IMR-90 (cell line): ENCODE results near the gene COL23A1. TPM values are rescaled to one million over a fixed set of nuclear protein-coding genes. Genes with fewer than 3 reads are reported as not detected.

Experiments
- ATAC-seq: fragments of 200-7000 bp; cut with Tn5 transposase; 2 replicates; pipeline ENCODE4 v1.9.1; 2020; ENCODE audit warnings: low read depth, mild to moderate bottlenecking, moderate library complexity
- BruUV-seq: library from RNA; stranded (reverse); fragments of 400-500 nt; replicated peaks from 2 replicates; lab custom pipeline; 2021; lab: Mats Ljungman, UMichigan
- CTCF ChIA-PET: fragments of 300-600 bp; formaldehyde crosslinking; extraction: SDS; loops from one replicate; lab custom pipeline; 2021; ENCODE audit warnings: antibody characterized with exemption; lab: Yijun Ruan, JAX
- POLR2A ChIA-PET: fragments of 300-600 bp; sonication (Branson Sonifier 250); formaldehyde crosslinking; loops from one replicate; lab custom pipeline; 2022; ENCODE audit warnings: antibody characterized with exemption; ENCODE audit not compliant: unreplicated experiment; lab: Charles Lee
- DNase-seq: peaks from one replicate; pipeline ENCODE4 v3.0.0; 2013
- H2AFZ ChIP-seq: replicated peaks from 2 replicates; pipeline ENCODE3; 2013; ENCODE audit warnings: low read length, mild to moderate bottlenecking; ENCODE audit not compliant: poor library complexity
- H2AK5ac ChIP-seq: 2 replicates; pipeline ENCODE4 v1.6.1; 2013; ENCODE audit warnings: low read depth, low read length, inconsistent platforms
- H2AK9ac ChIP-seq: replicated peaks from 2 replicates; pipeline ENCODE3; 2013; ENCODE audit warnings: mild to moderate bottlenecking, low read depth, low read length, moderate library complexity; ENCODE audit not compliant: poor library complexity
- H2BK120ac ChIP-seq: 2 replicates; pipeline ENCODE4 v1.6.1; 2013; ENCODE audit warnings: low read depth, low read length, inconsistent platforms
- H2BK15ac ChIP-seq: 3 replicates; pipeline ENCODE4 v1.6.1; 2013; ENCODE audit warnings: low read depth, low read length, inconsistent platforms
- H2BK20ac ChIP-seq: 2 replicates; pipeline ENCODE4 v1.6.1; 2013; ENCODE audit warnings: low read depth, mild to moderate bottlenecking, inconsistent platforms, low read length, moderate library complexity
- H2BK5ac ChIP-seq: 2 replicates; pipeline ENCODE4 v1.6.1; 2013; ENCODE audit warnings: mild to moderate bottlenecking, low read depth, low read length, inconsistent platforms; ENCODE audit not compliant: poor library complexity, severe bottlenecking
- H3K14ac ChIP-seq: replicated peaks from 2 replicates; pipeline ENCODE4 v1.6.1; 2013; ENCODE audit warnings: low read depth, low read length, inconsistent platforms
- H3K18ac ChIP-seq: 2 replicates; pipeline ENCODE4 v1.6.1; 2013; ENCODE audit warnings: low read depth, low read length, control low read depth
- H3K23ac ChIP-seq: 2 replicates; pipeline ENCODE4 v1.6.1; 2013; ENCODE audit warnings: low read depth, low read length, inconsistent platforms
- H3K27ac ChIP-seq: 2 replicates; pipeline ENCODE4 v1.5.1; 2013; ENCODE audit warnings: mild to moderate bottlenecking, control low read depth, low read length; ENCODE audit not compliant: insufficient read depth
- H3K27me3 ChIP-seq: 2 replicates; pipeline ENCODE4 v1.6.1; 2013; ENCODE audit warnings: low read length; ENCODE audit not compliant: control insufficient read depth, insufficient read depth
- H3K36me3 ChIP-seq: 2 replicates; pipeline ENCODE4 v1.6.1; 2013; ENCODE audit warnings: low read length, mixed read lengths; ENCODE audit not compliant: control insufficient read depth, insufficient read depth
- H3K4ac ChIP-seq: 2 replicates; pipeline ENCODE4 v1.6.1; 2013; ENCODE audit warnings: low read depth, low read length, inconsistent platforms
- H3K4me1 ChIP-seq: 2 replicates; pipeline ENCODE4 v1.6.1; 2013; ENCODE audit warnings: low read length, mixed read lengths; ENCODE audit not compliant: control insufficient read depth, insufficient read depth
- H3K4me2 ChIP-seq: 2 replicates; pipeline ENCODE4 v1.6.1; 2013; ENCODE audit warnings: low read depth, mild to moderate bottlenecking, control low read depth, low read length, moderate library complexity
- H3K4me3 ChIP-seq: 2 replicates; pipeline ENCODE4 v1.5.1; 2013; ENCODE audit warnings: low read depth, mild to moderate bottlenecking, control low read depth, low read length, moderate library complexity; ENCODE audit not compliant: insufficient read depth
- H3K56ac ChIP-seq: 2 replicates; pipeline ENCODE4 v1.6.1; 2013; ENCODE audit warnings: low read length, inconsistent platforms; ENCODE audit not compliant: insufficient read depth; ENCODE audit errors: extremely low read depth
- H3K79me1 ChIP-seq, 2 experiments: 2 replicates each; pipeline ENCODE4 v1.6.1; 2013; ENCODE audit warnings: low read length in 2 of 2, inconsistent platforms in 1 of 2, low read depth in 1 of 2
- H3K9ac ChIP-seq: 2 replicates; pipeline ENCODE4 v1.6.1; 2013; ENCODE audit warnings: low read depth, low read length, control low read depth
- H3K9me1 ChIP-seq: 2 replicates; pipeline ENCODE4 v1.6.1; 2013; ENCODE audit warnings: low read length, inconsistent platforms; ENCODE audit not compliant: insufficient read depth
- H3K9me3 ChIP-seq: 2 replicates; pipeline ENCODE4 v1.6.1; 2013; ENCODE audit warnings: low read length; ENCODE audit not compliant: control insufficient read depth, insufficient read depth
- H4K20me1 ChIP-seq: 2 replicates; pipeline ENCODE4 v1.6.1; 2013; ENCODE audit warnings: low read length, inconsistent platforms; ENCODE audit not compliant: insufficient read depth
- H4K5ac ChIP-seq: 2 replicates; pipeline ENCODE4 v1.6.1; 2013; ENCODE audit warnings: mild to moderate bottlenecking, low read depth, low read length, control low read depth
- H4K8ac ChIP-seq, 2 experiments: 2 replicates each; pipeline ENCODE4 v1.6.1; 2013; ENCODE audit warnings: low read depth in 2 of 2, low read length in 2 of 2, control low read depth in 1 of 2, inconsistent platforms in 1 of 2
- H4K91ac ChIP-seq: 2 replicates; pipeline ENCODE4 v1.6.1; 2013; ENCODE audit warnings: low read depth, low read length, inconsistent platforms; ENCODE audit not compliant: insufficient read depth
- MAFK ChIP-seq: IDR thresholded peaks from 2 replicates; pipeline ENCODE4 v1.6.1; 2012; ENCODE audit warnings: low read depth, low read length, improper control_type of control experiment
- SMC3 ChIP-seq: fragments of 150-350 bp; IDR thresholded peaks from 2 replicates; pipeline ENCODE4 v1.6.1; 2016; ENCODE audit warnings: low read depth, mild to moderate bottlenecking, antibody characterized with exemption, low read length, moderate library complexity
- WGBS, 2 experiments: methylation state at CpG; one replicate each; pipeline versions ENCODE4 v1.1.5 to v1.1.7; 2013; ENCODE audit warnings: missing lambda C conversion rate in 2 of 2; ENCODE audit not compliant: insufficient read length in 1 of 2; ENCODE audit errors: extremely low coverage in 2 of 2; 5-methylcytosine and 5-hydroxymethylcytosine counted together
- dilution Hi-C: fragments of 300-500 bp; cut with HindIII; formaldehyde crosslinking; loops from one replicate; pipeline ENCODE4 v1.14.3; 2018; ENCODE audit warnings: low sequenced_read_pairs; ENCODE audit not compliant: unreplicated experiment
- in situ Hi-C: fragments of 300-500 bp; cut with MboI; formaldehyde crosslinking; loops from 3 replicates; pipeline ENCODE4 v1.14.3; 2019; ENCODE audit warnings: low sequenced_read_pairs, inconsistent platforms, mixed read lengths
- intact Hi-C: fragments of 100-400 bp; cut with micrococcal nuclease; formaldehyde crosslinking; loops from 2 replicates; pipeline ENCODE4 v1.10.0; 2022
- polyA plus RNA-seq, 3 experiments: library from polyadenylated mRNA; depleted of rRNA; stranded (reverse); fragments of >200 nt; gene quantifications; 2 replicates each; pipeline ENCODE4 v1.2.3, GENCODE V29; 2012; ENCODE audit warnings: low replicate concordance in 1 of 3
- total RNA-seq: library from RNA; depleted of rRNA; stranded (reverse); fragments of >200 nt; gene quantifications from 2 replicates; pipeline ENCODE4 v1.2.3, GENCODE V29; 2012

The COL23A1 gene
- total and polyA plus RNA-seq, 2 of the 4 experiments (the other 2 are of a cell fraction): not detected

DNA sequence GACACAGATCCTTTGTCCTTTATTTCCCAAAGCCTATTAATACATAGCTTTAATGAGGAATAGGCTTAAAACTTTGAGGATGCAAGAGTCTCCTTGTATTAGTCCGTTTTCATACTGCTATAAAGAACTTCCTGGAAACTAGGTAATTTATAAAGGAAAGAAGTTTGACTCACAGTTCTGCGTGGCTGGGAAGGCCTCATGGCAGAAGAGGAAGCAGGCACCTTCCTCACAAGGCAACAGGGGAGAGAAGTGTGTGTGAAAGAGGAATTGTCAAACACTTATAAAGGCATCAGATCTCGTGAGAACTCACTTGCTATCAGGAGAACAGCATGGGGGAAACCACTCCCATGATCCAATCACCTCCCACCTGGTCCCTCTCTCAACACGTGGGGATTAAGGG lies 42.1 kb upstream of the COL23A1 start:
- H3K9ac ChIP-seq: no peak overlapping the region
- no peaks in the 10 kb centered on the region for H3K36me3 ChIP-seq
- TF ChIP-seq MAFK (no peak), SMC3 (no peak)
- H4K5ac ChIP-seq: no peak overlapping the region
- no peaks in the 10 kb centered on the region for H3K4me1 ChIP-seq
- ATAC-seq (no peak), DNase-seq (no peak)
- in situ Hi-C loops (no loop called here), intact Hi-C loops (no loop called here), dilution Hi-C loops (no loop called here)
- H2AK9ac ChIP-seq: no peak overlapping the region
- H3K23ac ChIP-seq: no peak overlapping the region
- no peak overlapping the region for H2BK5ac ChIP-seq
- H2AFZ ChIP-seq: no peak overlapping the region
- H3K27me3 ChIP-seq: no peaks in the 10 kb centered on the region; the same call in none of the 2 replicates
- H3K56ac ChIP-seq: no peak overlapping the region
- H3K4ac ChIP-seq: no peak overlapping the region
- no TSS peak for BruUV-seq
- no peak overlapping the region for H2BK20ac ChIP-seq
- H4K91ac ChIP-seq: no peak overlapping the region
- no CpG with 5 or more reads among the region's 4 CpGs for WGBS, 2 experiments
- no peak overlapping the region for H2BK120ac ChIP-seq
- H4K20me1 ChIP-seq: no peaks in the 10 kb centered on the region
- POLR2A ChIA-PET: no interaction called here
- CTCF ChIA-PET: no interaction called here
- H2AK5ac ChIP-seq: no peak overlapping the region
- H3K79me1 ChIP-seq: no peaks in the 10 kb centered on the region
- H2BK15ac ChIP-seq: no peak overlapping the region
- H3K4me2 ChIP-seq: no peak overlapping the region
- no peak overlapping the region for H3K4me3 ChIP-seq
- H3K9me1 ChIP-seq: no peaks in the 10 kb centered on the region
- no peak overlapping the region for H4K8ac ChIP-seq
- H3K9me3 ChIP-seq: no peaks in the 10 kb centered on the region
- H3K27ac ChIP-seq: no peak overlapping the region
- no peak overlapping the region for H3K18ac ChIP-seq
- H3K14ac ChIP-seq: no peak overlapping the region
